GM21619 (cell line): ENCODE measurements around the gene ADAMTS19.
"Not testable (repeated sequence)": the region's sequence is repeated elsewhere in the genome, so short reads cannot be mapped to it uniquely, and the experiment has no call there.

Source experiments
- ATAC-seq: cut with Tn5 transposase; IDR thresholded peaks from one replicate; pipeline ENCODE4 v1.9.1; 2021; ENCODE audit not compliant: unreplicated experiment

ADAMTS19 gene

GRCh38 chr5:129459777-129460671 is at the start of gene ADAMTS19:
Gene ADAMTS19 (plus strand): TSS chr5:129460298. CDS start chr5:129460392, 94 bp downstream.
- ATAC-seq: peak; percentile 42

GRCh38 chr5:129410488-129410887 is 49.6 kb upstream of the ADAMTS19 start:
- ATAC-seq: no peak

GRCh38 chr5:129412721-129413120 is 47.4 kb upstream of the ADAMTS19 start:
- ATAC-seq: no peak

GRCh38 chr5:129413570-129413969 is 46.5 kb upstream of the ADAMTS19 start:
- no peak for ATAC-seq

GRCh38 chr5:129419292-129419691 is 40.8 kb upstream of the ADAMTS19 start:
- no peak for ATAC-seq

- ATAC-seq: no peak
Observed at GRCh38 chr5:129425031-129425430, 35.1 kb upstream of the ADAMTS19 start.

- no peak for ATAC-seq
Observed at GRCh38 chr5:129426071-129426470, 34.0 kb upstream of the ADAMTS19 start.

GRCh38 chr5:129428636-129429035 is 31.5 kb upstream of the ADAMTS19 start:
- ATAC-seq: not testable (repeated sequence)

- no peak for ATAC-seq
Observed at GRCh38 chr5:129431406-129431805, 28.7 kb upstream of the ADAMTS19 start.

- ATAC-seq: no peak
Observed at GRCh38 chr5:129438322-129438721, 21.8 kb upstream of the ADAMTS19 start.

- ATAC-seq: no peak
Observed at GRCh38 chr5:129440424-129440823, 19.7 kb upstream of the ADAMTS19 start.

- no peak for ATAC-seq
Observed at GRCh38 chr5:129441096-129441495, 19.0 kb upstream of the ADAMTS19 start.

GRCh38 chr5:129445379-129445778 is 14.7 kb upstream of the ADAMTS19 start:
- no peak for ATAC-seq

- no peak for ATAC-seq
Observed at GRCh38 chr5:129447968-129448367, 12.1 kb upstream of the ADAMTS19 start.

- no peak for ATAC-seq
Observed at GRCh38 chr5:129448654-129449053, 11.4 kb upstream of the ADAMTS19 start.

- no peak for ATAC-seq
Observed at GRCh38 chr5:129454461-129454860, 5.6 kb upstream of the ADAMTS19 start.

GRCh38 chr5:129459450-129459776 is 685 bp upstream of the ADAMTS19 start:
- no peak for ATAC-seq

GRCh38 chr5:129460672-129460935 is 506 bp downstream of the ADAMTS19 start:
- peak; percentile 3 for ATAC-seq

GRCh38 chr5:129460936-129461710 is 1.0 kb downstream of the ADAMTS19 start:
- ATAC-seq: no peak

- peak; percentile 51 for ATAC-seq
Observed at GRCh38 chr5:129461711-129462332, 1.7 kb downstream of the ADAMTS19 start.

- no peak for ATAC-seq
Observed at GRCh38 chr5:129465776-129466344, 5.8 kb downstream of the ADAMTS19 start.

GRCh38 chr5:129474544-129474943 is 14.4 kb downstream of the ADAMTS19 start:
- ATAC-seq: no peak
